GM12872 (cell line): Measurements from ENCODE around the gene MMP17.

ENCODE experiments used
- TF ChIP-seq, protein P1 (sequence below): IDR thresholded peaks from 3 replicates; pipeline ENCODE4 v1.5.1; 2011; ENCODE audit warnings: low read depth, mild to moderate bottlenecking, low read length, moderate library complexity; ENCODE audit not compliant: insufficient read depth

The MMP17 gene

DNA sequence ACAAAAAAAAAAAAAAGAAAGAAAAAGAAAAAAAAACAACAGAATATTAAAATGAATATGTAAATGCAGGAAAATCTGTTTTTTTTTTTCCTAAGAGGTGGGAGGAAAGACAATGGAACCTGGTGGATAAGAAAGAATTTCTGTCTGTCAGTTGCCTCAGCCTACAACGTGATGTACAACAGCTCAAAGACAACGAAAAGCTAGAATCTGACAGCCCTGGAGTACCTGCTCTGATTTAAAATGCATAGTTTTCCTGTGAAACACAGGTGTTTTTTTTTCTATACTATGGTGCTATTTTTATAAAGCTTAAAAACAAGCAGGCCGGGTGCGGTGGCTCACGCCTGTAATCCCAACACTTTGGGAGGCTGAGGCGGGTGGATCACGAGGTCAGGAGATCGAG lies 36.3 kb downstream of the MMP17 start:
- TF ChIP-seq, protein P1, sequence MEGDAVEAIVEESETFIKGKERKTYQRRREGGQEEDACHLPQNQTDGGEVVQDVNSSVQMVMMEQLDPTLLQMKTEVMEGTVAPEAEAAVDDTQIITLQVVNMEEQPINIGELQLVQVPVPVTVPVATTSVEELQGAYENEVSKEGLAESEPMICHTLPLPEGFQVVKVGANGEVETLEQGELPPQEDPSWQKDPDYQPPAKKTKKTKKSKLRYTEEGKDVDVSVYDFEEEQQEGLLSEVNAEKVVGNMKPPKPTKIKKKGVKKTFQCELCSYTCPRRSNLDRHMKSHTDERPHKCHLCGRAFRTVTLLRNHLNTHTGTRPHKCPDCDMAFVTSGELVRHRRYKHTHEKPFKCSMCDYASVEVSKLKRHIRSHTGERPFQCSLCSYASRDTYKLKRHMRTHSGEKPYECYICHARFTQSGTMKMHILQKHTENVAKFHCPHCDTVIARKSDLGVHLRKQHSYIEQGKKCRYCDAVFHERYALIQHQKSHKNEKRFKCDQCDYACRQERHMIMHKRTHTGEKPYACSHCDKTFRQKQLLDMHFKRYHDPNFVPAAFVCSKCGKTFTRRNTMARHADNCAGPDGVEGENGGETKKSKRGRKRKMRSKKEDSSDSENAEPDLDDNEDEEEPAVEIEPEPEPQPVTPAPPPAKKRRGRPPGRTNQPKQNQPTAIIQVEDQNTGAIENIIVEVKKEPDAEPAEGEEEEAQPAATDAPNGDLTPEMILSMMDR: no peak

DNA sequence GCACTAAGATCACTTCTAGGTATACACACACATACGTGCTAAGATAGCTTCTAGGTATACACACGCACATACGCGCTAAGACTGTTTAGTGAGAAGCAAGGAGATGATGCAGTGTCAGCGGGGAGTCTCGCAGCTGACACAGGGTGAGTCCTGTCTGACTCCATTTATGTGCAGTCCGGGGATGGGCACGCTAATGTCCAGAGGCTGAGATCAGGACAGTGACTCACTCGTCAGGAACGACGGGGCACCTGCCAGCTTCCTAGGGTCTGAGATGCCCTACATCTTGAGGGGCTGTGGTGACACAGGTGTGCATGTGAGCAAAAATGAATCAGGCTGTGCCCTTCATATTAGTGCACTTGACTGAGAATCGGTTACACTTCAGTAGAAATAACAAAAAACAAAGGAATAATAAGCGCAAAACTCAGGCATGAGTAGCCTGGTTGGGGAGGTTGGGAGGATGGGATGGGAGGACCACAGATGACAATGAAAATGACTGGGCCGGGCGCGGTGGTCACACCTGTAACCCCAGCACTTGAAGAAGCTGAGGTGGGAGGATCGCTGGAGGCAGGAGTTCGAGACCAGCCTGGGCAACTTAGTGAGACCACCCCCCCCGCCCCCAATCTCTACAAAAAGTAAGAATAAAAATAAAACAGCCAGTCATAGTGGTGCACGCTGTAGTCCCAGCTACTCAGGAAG lies 37.1 kb downstream of the MMP17 start:
- TF ChIP-seq, protein P1: no peak

DNA sequence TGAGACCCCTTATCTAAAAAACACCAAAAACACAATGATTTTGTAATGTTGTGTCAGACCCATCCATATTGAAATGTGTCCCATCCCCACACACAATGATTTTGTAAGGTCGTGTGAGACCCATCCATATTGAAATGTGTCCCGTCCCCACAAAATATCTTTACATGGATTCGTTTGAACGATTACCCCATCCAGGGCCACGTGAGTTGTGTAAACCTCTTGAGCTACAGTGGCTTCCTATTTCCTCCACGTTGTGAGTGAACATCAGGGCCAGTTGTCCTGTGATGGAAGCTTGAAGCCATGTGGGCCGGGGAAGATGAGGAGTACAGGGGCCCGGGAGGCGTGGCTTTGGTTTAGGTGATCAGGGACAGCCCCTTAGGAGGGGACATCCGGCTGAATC lies 39.3 kb downstream of the MMP17 start:
- TF ChIP-seq, protein P1: no peak

DNA sequence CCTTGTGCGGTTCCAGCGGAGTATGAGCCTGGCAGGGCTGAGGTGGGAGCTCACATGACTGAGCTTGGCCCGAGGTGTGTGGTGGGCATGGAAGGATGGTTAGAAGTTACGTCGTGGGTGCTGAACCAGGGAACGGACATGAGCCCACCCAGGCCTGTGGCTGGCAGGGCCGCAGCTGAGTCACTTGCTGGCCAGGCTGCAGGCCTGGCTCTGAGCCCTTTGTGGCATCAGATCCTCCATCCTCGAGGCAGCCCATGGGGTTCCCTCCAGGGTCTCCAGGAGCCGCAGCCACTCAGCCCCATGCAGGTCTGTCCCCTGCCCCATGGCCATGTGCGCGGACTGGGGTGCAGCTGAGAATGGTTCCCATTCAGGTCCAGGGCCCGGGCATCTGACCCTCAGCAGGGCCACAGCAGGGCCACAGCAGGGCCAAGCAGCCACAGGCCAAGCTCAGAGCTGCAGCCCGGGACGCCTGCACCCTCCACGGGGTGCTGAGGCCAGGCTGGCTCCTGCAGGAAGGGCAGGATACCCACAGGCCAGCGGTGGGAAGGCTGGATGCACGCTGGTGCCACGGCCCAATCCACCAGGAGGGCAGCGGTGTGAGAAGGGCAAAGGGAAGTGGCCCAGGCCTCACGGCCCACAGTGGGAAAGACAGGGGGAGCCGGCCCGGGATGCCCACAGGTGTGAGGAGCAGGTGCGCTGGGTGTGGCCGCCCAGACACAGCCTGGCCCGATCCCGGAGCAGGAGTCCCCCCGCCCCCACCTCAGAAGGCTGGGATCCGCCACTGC lies 39.9 kb downstream of the MMP17 start:
- TF ChIP-seq, protein P1: no peak

DNA sequence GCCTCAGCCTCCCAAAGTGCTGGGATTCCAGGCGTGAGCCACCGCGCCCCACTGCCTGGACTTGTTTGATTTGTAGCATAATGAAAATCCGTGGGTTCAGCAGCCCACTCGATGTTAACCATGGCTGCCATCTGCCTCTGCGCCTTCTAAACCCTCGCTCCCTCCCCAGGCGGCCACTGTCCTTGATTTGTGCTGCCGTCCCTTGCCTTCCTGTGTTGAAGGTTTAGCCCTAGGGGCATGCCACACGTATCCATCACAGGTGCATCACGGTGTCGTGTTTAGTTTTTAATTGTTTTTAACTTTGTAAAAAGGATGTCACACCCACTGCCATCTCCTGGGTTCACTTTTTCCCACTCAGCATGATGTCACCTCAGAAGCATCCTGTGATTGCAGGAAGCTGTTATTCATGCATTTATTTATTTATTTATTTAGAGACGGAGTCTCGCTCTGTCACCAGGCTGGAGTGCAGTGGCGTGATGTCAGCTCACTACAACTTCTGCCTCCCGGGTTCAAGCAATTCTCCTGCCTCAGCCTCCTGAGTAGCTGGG lies 41.8 kb downstream of the MMP17 start:
- TF ChIP-seq, protein P1: no peak

DNA sequence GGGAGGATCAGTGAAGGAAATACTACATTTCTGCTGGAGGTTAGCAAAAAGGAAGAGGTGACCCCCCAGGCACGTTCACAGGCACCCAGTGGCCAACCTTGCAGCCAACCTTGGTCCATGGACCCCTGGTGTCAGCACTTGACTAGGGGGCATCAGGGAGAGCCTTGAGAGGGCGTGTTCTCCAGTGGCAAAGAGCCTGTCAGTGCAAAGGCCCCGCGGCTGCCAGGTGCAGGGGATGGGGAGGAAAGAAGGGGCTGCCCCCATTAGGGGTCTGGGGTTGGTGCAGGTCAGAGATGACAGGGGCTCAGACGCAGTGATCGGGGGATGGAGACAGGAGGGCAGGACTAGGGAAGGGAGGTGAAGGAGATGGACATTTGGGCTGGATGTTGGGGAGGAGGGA lies 43.5 kb downstream of the MMP17 start:
- TF ChIP-seq, protein P1: no peak

DNA sequence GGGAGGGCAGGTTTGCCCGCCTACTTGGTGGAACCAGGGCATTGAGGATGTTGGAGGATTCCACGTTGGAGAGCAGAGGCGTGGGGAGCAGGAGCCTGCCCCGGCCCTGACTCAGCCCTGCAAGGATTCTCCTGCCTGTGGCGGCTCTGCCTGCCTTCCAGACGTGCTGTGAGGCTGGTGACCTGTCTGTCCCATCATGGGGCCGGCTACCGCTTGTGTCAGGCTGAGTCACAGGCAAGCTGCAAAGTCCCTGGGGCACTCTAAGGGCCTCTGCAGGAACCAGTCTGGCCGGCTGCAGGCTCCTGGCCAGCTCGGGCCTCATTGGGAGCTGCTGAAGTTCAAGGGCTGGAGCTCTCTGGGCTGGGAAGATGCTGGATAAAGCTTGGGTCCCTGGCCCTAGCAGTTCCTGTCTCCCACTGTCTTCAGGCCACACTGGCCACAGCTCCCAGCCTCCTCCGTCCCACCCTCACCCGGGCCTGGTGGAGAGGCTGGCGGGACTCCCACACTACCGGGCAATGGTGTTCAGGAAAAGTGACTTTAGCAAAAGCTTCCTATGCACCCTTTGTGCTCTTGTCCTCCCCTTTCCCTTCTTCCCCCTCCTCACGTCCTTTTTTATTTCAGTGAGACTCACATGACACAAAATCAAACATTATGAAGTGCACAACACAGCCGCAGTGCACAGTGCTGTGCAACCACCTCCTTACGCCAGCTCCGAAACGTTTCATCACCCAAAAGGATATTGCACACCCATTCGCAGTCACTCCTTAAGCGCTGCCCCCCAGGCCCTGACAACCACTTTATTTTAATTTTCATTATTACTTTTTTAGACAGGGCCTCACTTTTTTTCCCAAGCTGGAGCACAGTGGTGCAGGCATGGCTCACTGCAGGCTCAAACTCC lies 44.2 kb downstream of the MMP17 start:
- TF ChIP-seq, protein P1: no peak
